Left cardiac atrium (tissue), 4 donors: ENCODE measurements around the gene ITPRIPL2. TPM values are rescaled to one million over a fixed set of nuclear protein-coding genes. Genes with fewer than 3 reads are reported as not detected.

Experiments used
- ATAC-seq, 2 donors: fragments of 200-7000 bp; cut with Tn5 transposase; one replicate each; pipeline ENCODE4 v1.9.1; 2020; ENCODE audit warnings: mild to moderate bottlenecking in 2 of 2, moderate library complexity in 2 of 2
- DNase-seq: peaks from one replicate; pipeline ENCODE4 v3.0.0-alpha.2; 2020
- intact Hi-C, 2 donors: fragments of 100-400 bp; cut with DNase I; formaldehyde crosslinking; loops; one replicate each; pipeline versions ENCODE4 v1.14.1 to v1.15.1; 2022 to 2023
- total RNA-seq, 2 donors: library from RNA; stranded (reverse); fragmentation: NEBNext Ultra II Directional; extraction: Animal tissue kit (Norgen Biotek cat#: 25700); gene quantifications; one replicate each; pipeline ENCODE4 v1.2.1, GENCODE V29; 2021
- donor health status: DM: no; HTN: yes; CAD: no.
- donor health status: DM: no; HTN: yes; CAD: no; lungs with severe emphysema.
- donor health status: DM: yes; HTN: yes; CAD: no.
- donor health status: Dilated cardiomyopathy.

Gene ITPRIPL2
- total RNA-seq, 2 donors from 2014 or later = 23.3 to 40.7 TPM

GRCh38 chr16:19114359-19115147 is 789 bp downstream of the ITPRIPL2 start:
- intact Hi-C loops = no loop called here
- DNase-seq (peak; percentile 77), ATAC-seq (peak; percentile 32 to 34)

GRCh38 chr16:19115148-19116021 is 1.6 kb downstream of the ITPRIPL2 start:
- intact Hi-C loops = no loop called here
- ATAC-seq (peak in 1 of 2 donors; percentile 1), DNase-seq (no peak)

GRCh38 chr16:19116711-19117449 is 3.1 kb downstream of the ITPRIPL2 start:
- no peak for DNase-seq
- no peak for ATAC-seq
- intact Hi-C loops = no loop called here

- intact Hi-C loops = no loop called here
- ATAC-seq (peak; percentile 49 to 74), DNase-seq (peak; percentile 62)
These were observed 5.2 kb downstream of the ITPRIPL2 start for GRCh38 chr16:19118938-19119431.

GRCh38 chr16:19119564-19119963 is 5.8 kb downstream of the ITPRIPL2 start:
- DNase-seq (no peak), ATAC-seq (peak in 1 of 2 donors; percentile 56)
- intact Hi-C loops = no loop called here

GRCh38 chr16:19123535-19124178 is 9.9 kb downstream of the ITPRIPL2 start:
- no peak for DNase-seq
- no peak for ATAC-seq
- intact Hi-C loops = no loop called here

GRCh38 chr16:19126300-19126699 is 12.5 kb downstream of the ITPRIPL2 start:
- DNase-seq = no peak
- ATAC-seq = no peak
- intact Hi-C loops = no loop called here

GRCh38 chr16:19127205-19127604 is 13.4 kb downstream of the ITPRIPL2 start:
- ATAC-seq = no peak
- intact Hi-C loops = no loop called here
- no peak for DNase-seq

GRCh38 chr16:19127674-19128131 is 13.9 kb downstream of the ITPRIPL2 start:
- ATAC-seq (no peak), DNase-seq (no peak)

GRCh38 chr16:19128454-19129200 is 14.9 kb downstream of the ITPRIPL2 start:
- ATAC-seq = no peak
- DNase-seq = no peak
- intact Hi-C loops = no loop called here

More at GRCh38 chr16:19127674-19128131, 13.9 kb downstream of the ITPRIPL2 start:
- intact Hi-C loops = no loop called here

- DNase-seq = no peak
- no peak for ATAC-seq
- intact Hi-C loops = no loop called here
These were observed 16.6 kb downstream of the ITPRIPL2 start for GRCh38 chr16:19130385-19130784.

- ATAC-seq (peak; percentile 59 to 86), DNase-seq (peak; percentile 41)
- intact Hi-C loops = no loop called here
These were observed 17.4 kb downstream of the ITPRIPL2 start for GRCh38 chr16:19130852-19131824.

GRCh38 chr16:19131825-19132218 is 18.1 kb downstream of the ITPRIPL2 start:
- intact Hi-C loops = no loop called here

GRCh38 chr16:19132255-19132654 is 18.5 kb downstream of the ITPRIPL2 start:
- ATAC-seq = no peak
- DNase-seq = no peak
- intact Hi-C loops = no loop called here

More at GRCh38 chr16:19131825-19132218, 18.1 kb downstream of the ITPRIPL2 start:
- DNase-seq (no peak), ATAC-seq (peak in 1 of 2 donors; percentile 7)

- DNase-seq (no peak), ATAC-seq (no peak)
- intact Hi-C loops = no loop called here
These were observed 19.1 kb downstream of the ITPRIPL2 start for GRCh38 chr16:19132898-19133297.

- ATAC-seq (no peak), DNase-seq (no peak)
- intact Hi-C loops = no loop called here
These were observed 19.8 kb downstream of the ITPRIPL2 start for GRCh38 chr16:19133600-19133999.
